Keratinocyte (primary cell): ENCODE results near the gene LYPD6B. TPM values are rescaled to one million over a fixed set of nuclear protein-coding genes. Genes with fewer than 3 reads are reported as not detected.

Experiments
- DNase-seq: peaks from one replicate; pipeline ENCODE4 v3.0.0-alpha.2; 2011; ENCODE audit warnings: low read depth, missing footprints, low spot score
- FAIRE-seq: peaks from 2 replicates; lab custom pipeline; 2011; peaks lifted over from hg19 to GRCh38; lab: Jason Lieb, UNC
- H2AFZ ChIP-seq: 2 replicates; pipeline ENCODE4 v1.6.0; 2012; ENCODE audit warnings: low read length, control low read depth, inconsistent platforms; ENCODE audit not compliant: control insufficient read depth
- H3K27ac ChIP-seq: 2 replicates; pipeline ENCODE4 v1.5.1; 2011; ENCODE audit warnings: low read length; ENCODE audit not compliant: control insufficient read depth, insufficient read depth
- H3K27me3 ChIP-seq: 3 replicates; pipeline ENCODE4 v1.6.0; 2011; ENCODE audit warnings: low read length; ENCODE audit not compliant: control insufficient read depth, insufficient read depth; ENCODE audit errors: extremely low read depth
- H3K36me3 ChIP-seq, 2 experiments: 2 replicates in 1 of 2; 3 replicates in 1 of 2; pipeline ENCODE4 v1.5.1; 2011; ENCODE audit warnings: low read length in 2 of 2, mild to moderate bottlenecking in 1 of 2; ENCODE audit not compliant: control insufficient read depth in 2 of 2, insufficient read depth in 2 of 2; ENCODE audit errors: extremely low read depth in 1 of 2
- H3K4me1 ChIP-seq: 3 replicates; pipeline ENCODE4 v1.5.1; 2011; ENCODE audit warnings: low read length; ENCODE audit not compliant: control insufficient read depth, insufficient read depth; ENCODE audit errors: extremely low read depth
- H3K4me2 ChIP-seq: 3 replicates; pipeline ENCODE4 v1.6.0; 2011; ENCODE audit warnings: low read depth, low read length; ENCODE audit not compliant: control insufficient read depth, insufficient read depth; ENCODE audit errors: extremely low read depth
- H3K4me3 ChIP-seq, 3 experiments: fragments of 200-600 bp in 1 of 3; sonication (generic) in 1 of 3; 2 replicates in 2 of 3; 3 replicates in 1 of 3; pipeline ENCODE4 v1.5.1; 2011 to 2016; ENCODE audit warnings: low read length in 3 of 3, mild to moderate bottlenecking in 3 of 3, control low read depth in 2 of 3, inconsistent platforms in 1 of 3, low read depth in 1 of 3, mixed read lengths in 1 of 3, mixed run types in 1 of 3, moderate library complexity in 1 of 3; ENCODE audit not compliant: control insufficient read depth in 2 of 3, insufficient read depth in 2 of 3; ENCODE audit errors: extremely low read depth in 1 of 3
- H3K79me2 ChIP-seq: 2 replicates; pipeline ENCODE4 v1.6.0; 2012; ENCODE audit warnings: low read length; ENCODE audit not compliant: control insufficient read depth, insufficient read depth
- H3K9ac ChIP-seq: 3 replicates; pipeline ENCODE4 v1.6.0; 2011; ENCODE audit warnings: low read length; ENCODE audit not compliant: control insufficient read depth, insufficient read depth; ENCODE audit errors: extremely low read depth
- H3K9me1 ChIP-seq: 3 replicates; pipeline ENCODE4 v1.6.0; 2011; ENCODE audit warnings: low read length; ENCODE audit not compliant: control insufficient read depth, insufficient read depth; ENCODE audit errors: extremely low read depth
- H3K9me3 ChIP-seq: 2 replicates; pipeline ENCODE4 v1.5.1; 2012; ENCODE audit warnings: low read depth, low read length; ENCODE audit not compliant: control insufficient read depth
- H4K20me1 ChIP-seq: 3 replicates; pipeline ENCODE4 v1.6.0; 2011; ENCODE audit warnings: low read length; ENCODE audit not compliant: control insufficient read depth, insufficient read depth; ENCODE audit errors: extremely low read depth
- EZH2 ChIP-seq: IDR thresholded peaks from one replicate; pipeline ENCODE4 v1.6.1; 2012; ENCODE audit warnings: inconsistent platforms, mild to moderate bottlenecking, low read length, moderate library complexity
- dilution Hi-C: fragments of 300-500 bp; cut with MboI; formaldehyde crosslinking; loops from one replicate; pipeline ENCODE4 v1.7.0; 2020; ENCODE audit warnings: low sequenced_read_pairs; ENCODE audit not compliant: extremely low pct_ligation_motif_present
- polyA plus RNA-seq, 5 experiments: library from polyadenylated mRNA; depleted of rRNA in 3 of 5; stranded (reverse) in 3 of 5; stranded (forward) in 1 of 5; unstranded in 1 of 5; fragments of >200 nt; gene quantifications; 1 replicate in 1 of 5; 2 replicates in 3 of 5; 3 replicates in 1 of 5; pipeline versions ENCODE4 v1.2.1 to v1.2.3, GENCODE V29; 2011 to 2012; ENCODE audit warnings: missing spikeins in 2 of 5, low read depth in 1 of 5, low replicate concordance in 1 of 5
- TF ChIP-seq, protein P1 (sequence below), 3 experiments: IDR thresholded peaks in 1 of 3; conservative IDR thresholded peaks in 1 of 3; optimal IDR thresholded peaks in 1 of 3; 2 replicates in 2 of 3; 3 replicates in 1 of 3; pipeline versions ENCODE3 to v1.5.1; 2011; ENCODE audit warnings: low read length in 3 of 3, mild to moderate bottlenecking in 3 of 3, moderate library complexity in 2 of 3, control low read depth in 1 of 3, inconsistent platforms in 1 of 3; ENCODE audit not compliant: insufficient read depth in 2 of 3; ENCODE audit errors: extremely low read depth in 1 of 3

LYPD6B gene
- polyA plus RNA-seq, 1 donor (not counting 4 experiments of a cell fraction or from before 2014, with no cell fraction given): 24.7 TPM

DNA sequence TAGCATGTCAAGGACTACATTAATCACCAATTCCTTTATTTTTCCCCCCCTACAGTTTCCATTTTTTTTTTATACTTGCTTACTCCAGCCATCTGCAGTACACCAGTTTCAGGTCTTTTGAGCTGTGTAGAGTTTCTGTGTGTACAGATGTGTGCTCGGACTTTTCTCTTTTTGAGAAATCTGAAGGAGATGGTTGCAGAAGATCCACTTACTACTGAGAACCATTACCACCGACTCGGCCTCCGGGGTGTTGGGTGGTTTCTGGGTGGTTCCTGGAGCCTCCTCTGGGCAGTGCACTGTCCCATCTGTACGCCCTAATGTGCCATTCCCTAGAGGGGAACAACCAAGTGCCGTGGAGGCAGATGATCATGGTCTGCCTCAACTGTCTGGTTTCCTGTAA is 15.4 kb upstream of the LYPD6B start:
- dilution Hi-C loops: loop anchor here (10.0 kb wide), 1 partner anchor 542 kb away; no protein-coding TSS in a partner anchor
- TF ChIP-seq, protein P1, sequence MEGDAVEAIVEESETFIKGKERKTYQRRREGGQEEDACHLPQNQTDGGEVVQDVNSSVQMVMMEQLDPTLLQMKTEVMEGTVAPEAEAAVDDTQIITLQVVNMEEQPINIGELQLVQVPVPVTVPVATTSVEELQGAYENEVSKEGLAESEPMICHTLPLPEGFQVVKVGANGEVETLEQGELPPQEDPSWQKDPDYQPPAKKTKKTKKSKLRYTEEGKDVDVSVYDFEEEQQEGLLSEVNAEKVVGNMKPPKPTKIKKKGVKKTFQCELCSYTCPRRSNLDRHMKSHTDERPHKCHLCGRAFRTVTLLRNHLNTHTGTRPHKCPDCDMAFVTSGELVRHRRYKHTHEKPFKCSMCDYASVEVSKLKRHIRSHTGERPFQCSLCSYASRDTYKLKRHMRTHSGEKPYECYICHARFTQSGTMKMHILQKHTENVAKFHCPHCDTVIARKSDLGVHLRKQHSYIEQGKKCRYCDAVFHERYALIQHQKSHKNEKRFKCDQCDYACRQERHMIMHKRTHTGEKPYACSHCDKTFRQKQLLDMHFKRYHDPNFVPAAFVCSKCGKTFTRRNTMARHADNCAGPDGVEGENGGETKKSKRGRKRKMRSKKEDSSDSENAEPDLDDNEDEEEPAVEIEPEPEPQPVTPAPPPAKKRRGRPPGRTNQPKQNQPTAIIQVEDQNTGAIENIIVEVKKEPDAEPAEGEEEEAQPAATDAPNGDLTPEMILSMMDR (optimal IDR thresholded peaks at IDR 0.05 in 1 of 3, IDR thresholded peaks at IDR 0.05 in 1 of 3, conservative IDR thresholded peaks at IDR 0.05 in 1 of 3; ENCODE audit: extremely low read depth in 1 of 3, insufficient read depth in 2 of 3, low read length in 3 of 3): no peak
- TF ChIP-seq EZH2: no peak
- no peaks in the 10 kb centered on the region for H3K9me1 ChIP-seq

DNA sequence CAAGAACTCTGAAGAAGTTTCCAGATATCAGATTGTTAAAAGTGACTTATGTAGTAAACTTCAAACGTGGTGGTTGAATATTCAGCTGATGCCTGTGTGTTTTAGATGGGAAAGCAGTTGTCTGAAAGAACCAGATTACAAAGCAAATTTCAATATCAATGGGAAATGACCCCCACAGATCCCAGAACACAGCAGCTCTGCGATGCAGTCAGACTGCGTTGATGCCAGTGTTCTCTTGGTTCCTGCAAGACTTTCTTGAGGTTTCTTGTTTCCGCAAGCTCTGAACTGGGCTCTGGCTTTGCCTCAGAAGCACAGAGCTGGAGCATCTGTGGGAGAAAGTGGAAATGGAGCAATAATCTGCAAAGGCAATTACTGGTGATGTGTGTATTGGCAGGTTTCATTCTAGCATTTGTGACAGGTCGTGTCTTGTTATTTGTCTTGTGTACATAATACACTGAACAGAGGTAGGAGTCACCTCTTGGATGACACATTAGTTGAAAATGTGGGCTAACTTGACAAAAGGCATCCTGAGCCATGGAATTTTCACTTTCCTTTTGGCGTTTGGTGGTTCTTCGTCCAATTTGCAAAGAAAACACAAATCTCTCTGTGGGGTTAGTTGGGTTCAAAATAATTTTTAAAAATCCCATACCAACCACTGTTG is 10.8 kb upstream of the LYPD6B start:
- FAIRE-seq (peak; percentile 94), DNase-seq (peak; percentile 81)
- H3K79me2 ChIP-seq: no peaks in the 10 kb centered on the region
- dilution Hi-C loops: loop anchor here (10.0 kb wide), 1 partner anchor 537 kb away; no protein-coding TSS in a partner anchor
- TF ChIP-seq, protein P1 (optimal IDR thresholded peaks at IDR 0.05 in 1 of 3, IDR thresholded peaks at IDR 0.05 in 1 of 3, conservative IDR thresholded peaks at IDR 0.05 in 1 of 3; ENCODE audit: extremely low read depth in 1 of 3, insufficient read depth in 2 of 3, low read length in 3 of 3): no peak
- no peak for TF ChIP-seq EZH2
- H3K9ac ChIP-seq: peak overlapping the region; percentile 64
- H4K20me1 ChIP-seq: no peaks in the 10 kb centered on the region
- H3K27ac ChIP-seq: peak overlapping the region; percentile 76
- H3K4me3 ChIP-seq: peak overlapping the region in 2 of 3 experiments; percentile 56 to 60
- H3K9me3 ChIP-seq: no peaks in the 10 kb centered on the region
- H2AFZ ChIP-seq: peak overlapping the region; percentile 62
- no peaks in the 10 kb centered on the region for H3K27me3 ChIP-seq
- no peaks in the 10 kb centered on the region for H3K36me3 ChIP-seq
- peaks cover 28% of the 10 kb centered on the region for H3K4me1 ChIP-seq
- no peaks in the 10 kb centered on the region for H3K9me1 ChIP-seq
- H3K4me2 ChIP-seq: peak overlapping the region; percentile 92

More for the DNA sequence above, 15.4 kb upstream of the LYPD6B start:
- no peaks in the 10 kb centered on the region for H3K27me3 ChIP-seq
- no peak overlapping the region for H3K27ac ChIP-seq
- H2AFZ ChIP-seq: no peak overlapping the region
- H4K20me1 ChIP-seq: no peaks in the 10 kb centered on the region
- H3K4me1 ChIP-seq: peaks cover 9% of the 10 kb centered on the region
- no peak overlapping the region for H3K4me3 ChIP-seq
- FAIRE-seq (no peak), DNase-seq (no peak)
- H3K79me2 ChIP-seq: no peaks in the 10 kb centered on the region
- no peak overlapping the region for H3K9ac ChIP-seq
- no peak overlapping the region for H3K4me2 ChIP-seq
- no peaks in the 10 kb centered on the region for H3K36me3 ChIP-seq
- H3K9me3 ChIP-seq: no peaks in the 10 kb centered on the region
